ENCODE results near the gene RPS6KL1. TPM values are rescaled to one million over a fixed set of nuclear protein-coding genes. Genes with fewer than 3 reads are reported as not detected.

RPS6KL1 gene
- total RNA-seq, 1 donor from 2014 or later, result 10.7 TPM

DNA sequence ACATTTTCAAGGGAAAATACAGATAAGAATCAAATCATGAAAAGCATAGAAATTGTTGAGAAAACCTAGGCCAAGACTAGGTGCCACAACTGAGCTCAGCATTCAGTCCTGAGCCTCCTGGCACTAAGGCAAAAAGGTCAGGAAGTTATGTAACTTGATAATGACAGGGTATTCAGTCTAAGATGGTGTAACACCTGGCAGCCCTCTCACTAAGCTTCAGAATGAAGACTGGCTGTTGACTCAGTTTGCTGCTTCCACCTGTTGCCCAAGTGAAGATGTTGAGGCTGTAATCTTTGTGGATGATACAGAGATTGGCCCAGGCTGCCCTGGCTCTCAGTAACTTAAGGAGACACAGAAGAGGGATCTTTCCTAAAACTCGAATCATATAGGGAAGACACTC, 66.7 kb downstream of the RPS6KL1 start:
- no peak for DNase-seq (ENCODE audit: low spot score)

DNA sequence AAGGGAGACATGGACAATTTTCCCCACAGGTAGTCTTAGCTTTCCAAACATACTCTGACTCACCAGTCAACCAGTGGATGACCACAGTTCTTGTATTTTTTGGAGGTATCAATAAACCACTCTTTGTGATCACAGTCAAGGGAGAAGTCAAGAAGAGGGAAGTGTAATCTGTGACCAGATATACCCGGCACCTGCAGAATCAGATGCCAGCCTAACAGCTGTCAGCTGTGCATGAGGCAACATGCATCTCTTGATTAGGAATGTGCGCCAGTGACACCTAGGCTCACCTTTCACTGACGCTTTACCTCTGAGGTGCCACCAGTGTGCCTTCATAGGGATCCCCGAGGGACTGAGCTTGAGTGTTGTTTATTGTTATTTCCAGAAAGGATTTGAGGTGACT, 67.1 kb downstream of the RPS6KL1 start:
- no peak for DNase-seq (ENCODE audit: low spot score)

DNA sequence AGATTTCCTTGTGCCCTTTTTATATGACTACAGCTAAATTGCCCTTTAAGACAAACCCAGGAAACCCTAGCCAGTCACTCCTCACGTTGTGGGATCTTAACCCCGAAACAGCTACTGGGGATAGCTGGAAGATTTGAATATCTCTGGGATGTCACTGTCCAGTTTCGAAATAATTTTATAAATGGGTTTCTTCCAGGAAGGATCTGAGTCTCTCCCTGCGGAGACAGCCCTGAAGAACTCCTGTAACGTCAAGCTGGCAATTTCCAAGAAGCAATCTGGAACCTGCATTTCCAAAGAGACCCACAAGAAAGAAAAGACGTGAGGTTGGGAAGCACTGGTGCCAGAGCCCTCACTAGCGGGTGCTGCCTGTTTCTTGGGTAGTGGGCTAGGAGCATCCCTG, 68.0 kb downstream of the RPS6KL1 start:
- no peak for DNase-seq (ENCODE audit: low spot score)

Other genes starting within 250 kb of the RPS6KL1 start
- gene AREL1, start 210.2 kb downstream of the RPS6KL1 start, total RNA-seq, result 40.8 TPM
- gene FCF1, start 210.1 kb downstream of the RPS6KL1 start, total RNA-seq, result 54.6 TPM
- 110 TPM for gene YLPM1, start 159.9 kb downstream of the RPS6KL1 start, total RNA-seq
- 0.13 TPM for gene PROX2, start 47.1 kb downstream of the RPS6KL1 start, total RNA-seq
- 81.3 TPM for gene DLST, start 41.3 kb downstream of the RPS6KL1 start, total RNA-seq
- 4.4 TPM for gene PGF, start 32.3 kb upstream of the RPS6KL1 start, total RNA-seq
- gene EIF2B2, start 79.7 kb upstream of the RPS6KL1 start, total RNA-seq, result 39.2 TPM
- 44.2 TPM for gene MLH3, start 128.2 kb upstream of the RPS6KL1 start, total RNA-seq
- gene ACYP1, start 140.8 kb upstream of the RPS6KL1 start, total RNA-seq, result 14.1 TPM
- 3.0 TPM for gene ZC2HC1C, start 146.4 kb upstream of the RPS6KL1 start, total RNA-seq
- 89.2 TPM for gene NEK9, start 203.8 kb upstream of the RPS6KL1 start, total RNA-seq

Data from ureter (tissue), 1 donor.